ENCODE data around the gene FGD2. TPM values are rescaled to one million over a fixed set of nuclear protein-coding genes. Genes with fewer than 3 reads are reported as not detected.
A peak's percentile ranks its signal among the peaks of the same experiment; 100 is the strongest.

The FGD2 gene
- total RNA-seq, 2 experiments from 2014 or later: 0.25 to 0.48 TPM

DNA sequence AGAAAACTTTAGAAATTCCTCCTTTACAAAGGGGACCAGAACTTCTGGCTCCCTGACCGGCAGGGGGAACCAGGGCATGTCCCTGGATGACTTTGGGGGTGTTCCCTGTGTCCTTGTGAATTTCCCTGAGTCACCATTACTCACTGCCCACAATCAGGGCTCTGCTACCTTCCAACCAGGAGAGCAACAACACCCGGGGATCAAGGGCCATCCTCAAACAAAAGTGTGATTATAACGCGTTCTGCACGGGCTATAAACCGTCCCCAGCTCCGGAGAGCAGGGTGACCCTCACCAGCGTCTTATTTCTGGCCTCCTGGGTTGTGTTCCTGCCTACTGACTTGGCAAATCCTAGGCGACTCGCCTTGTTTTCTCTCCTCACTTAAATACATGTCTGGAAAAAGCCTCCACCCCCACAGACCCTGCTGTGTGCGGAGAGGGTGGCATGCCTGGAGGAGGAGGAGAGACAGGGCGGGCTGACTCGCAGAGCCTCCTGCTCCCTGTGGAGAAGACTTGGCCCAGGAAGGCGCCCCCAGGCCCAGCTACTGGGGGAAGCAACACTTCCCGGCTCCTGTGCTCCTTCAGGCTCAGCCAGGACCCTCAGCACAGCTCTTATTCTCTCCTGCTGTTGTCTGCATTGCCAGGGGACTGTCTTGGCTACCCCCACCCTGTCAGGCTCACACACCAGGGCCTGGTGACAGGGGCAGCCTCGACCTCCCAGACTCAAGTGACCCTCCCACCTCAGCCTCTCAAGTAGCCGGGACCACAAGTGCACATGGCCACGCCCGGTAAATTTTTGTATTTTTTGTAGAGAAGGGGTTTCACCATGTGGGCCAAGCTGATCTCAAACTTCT is 54.1 kb downstream of the FGD2 start:
- peak; percentile 43 for DNase-seq
- Mint-ChIP-seq H3K36me3 (ENCODE audit: low read depth) (no peaks in the 10 kb centered on the region), H3K27me3 (ENCODE audit: low read depth) (no peaks in the 10 kb centered on the region), H3K4me1 (ENCODE audit: low read depth) (peaks cover 3% of the 10 kb centered on the region), H3K9me3 (no peaks in the 10 kb centered on the region), H3K4me3 (no peak overlapping the region), H3K27ac (no peak overlapping the region)
- CTCF ChIA-PET: interaction anchor here (1.1 to 2.0 kb wide), 2 partner anchors 31 to 151 kb away, joined by 4 to 5 read pairs; no protein-coding TSS in a partner anchor
- intact Hi-C loops (cut with micrococcal nuclease): no loop called here

DNA sequence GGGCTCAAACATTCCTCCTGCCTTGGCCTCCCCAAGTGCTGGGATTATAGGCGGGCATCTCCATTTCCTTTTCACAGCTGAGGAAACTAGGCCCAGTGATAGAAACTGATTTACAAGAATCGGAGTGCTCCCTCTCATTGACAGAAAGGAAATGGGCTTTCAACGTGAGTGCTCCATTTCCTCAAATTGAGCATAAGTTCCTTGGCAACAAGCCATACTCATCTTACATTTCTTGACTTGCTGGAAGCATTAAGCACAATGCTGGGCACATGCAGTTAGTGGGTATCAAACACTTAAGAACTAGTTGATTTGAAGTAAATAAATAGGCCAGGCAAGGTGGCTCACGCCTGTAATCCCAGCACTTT is 54.7 kb downstream of the FGD2 start:
- no peaks in the 10 kb centered on the region for H3K9me3 Mint-ChIP-seq
- no peak for DNase-seq
- H3K27me3 Mint-ChIP-seq (ENCODE audit: low read depth): no peaks in the 10 kb centered on the region
- intact Hi-C loops (cut with micrococcal nuclease): no loop called here
- CTCF ChIA-PET: interaction anchor here (1.3 kb wide), 1 partner anchor 9 kb away, joined by 4 read pairs; no protein-coding TSS in a partner anchor
- H3K36me3 Mint-ChIP-seq (ENCODE audit: low read depth): no peaks in the 10 kb centered on the region
- H3K27ac Mint-ChIP-seq: no peak overlapping the region
- H3K4me3 Mint-ChIP-seq: no peak overlapping the region
- H3K4me1 Mint-ChIP-seq (ENCODE audit: low read depth): peaks cover 3% of the 10 kb centered on the region

DNA sequence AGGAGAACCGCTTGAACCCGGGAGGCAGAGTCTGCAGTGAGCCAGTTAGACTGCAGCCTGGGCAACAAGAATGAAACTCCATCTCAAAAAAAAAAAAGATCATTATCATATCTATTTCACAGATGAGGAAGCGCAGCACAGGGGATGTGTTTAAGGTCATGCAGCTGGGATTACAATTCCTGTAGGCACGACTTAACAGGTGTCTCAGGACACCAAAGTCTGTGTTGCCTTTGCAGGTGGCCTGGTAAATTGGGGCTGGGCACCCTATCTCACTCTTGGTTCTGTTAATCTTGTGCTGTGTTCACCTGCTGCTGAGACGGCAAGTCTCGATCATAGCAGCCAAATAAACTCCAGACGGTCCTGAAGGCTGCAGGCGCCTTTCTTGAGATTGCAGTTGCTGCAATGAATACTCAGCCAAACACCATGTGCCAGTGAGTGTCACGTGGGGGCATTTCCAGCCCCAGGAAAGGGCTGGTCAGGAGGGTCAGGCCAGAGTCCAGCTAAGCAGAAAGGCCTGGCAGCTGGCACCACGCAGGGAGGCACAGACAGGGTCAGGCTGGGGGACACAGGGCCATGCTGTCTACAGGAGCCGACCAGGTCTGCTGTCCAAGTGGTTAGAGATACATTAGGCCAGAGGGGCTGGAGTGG is 55.8 kb downstream of the FGD2 start:
- intact Hi-C loops (cut with micrococcal nuclease): no loop called here
- Mint-ChIP-seq H3K9me3 (no peaks in the 10 kb centered on the region), H3K4me3 (no peak overlapping the region), H3K36me3 (ENCODE audit: low read depth) (no peaks in the 10 kb centered on the region), H3K27me3 (ENCODE audit: low read depth) (no peaks in the 10 kb centered on the region), H3K27ac (no peak overlapping the region), H3K4me1 (ENCODE audit: low read depth) (peaks cover 3% of the 10 kb centered on the region)
- DNase-seq: no peak
- CTCF ChIA-PET: interaction anchor here (1.3 kb wide), 1 partner anchor 10 kb away, joined by 4 read pairs; no protein-coding TSS in a partner anchor

- Mint-ChIP-seq H3K9me3 (no peaks in the 10 kb centered on the region), H3K4me1 (ENCODE audit: low read depth) (peaks cover 3% of the 10 kb centered on the region), H3K27me3 (ENCODE audit: low read depth) (no peaks in the 10 kb centered on the region), H3K4me3 (no peak overlapping the region), H3K36me3 (ENCODE audit: low read depth) (no peaks in the 10 kb centered on the region), H3K27ac (no peak overlapping the region)
- DNase-seq: no peak
- intact Hi-C loops (cut with micrococcal nuclease): no loop called here
- CTCF ChIA-PET: no interaction called here
Observed at GRCh38 chr6:37062424-37062823, 57.0 kb downstream of the FGD2 start.

- no peaks in the 10 kb centered on the region for H3K27me3 Mint-ChIP-seq (ENCODE audit: low read depth)
- H3K4me3 Mint-ChIP-seq: no peak overlapping the region
- CTCF ChIA-PET: interaction anchor here (1.6 kb wide), 1 partner anchor 18 kb away, joined by 9 read pairs; no protein-coding TSS in a partner anchor
- intact Hi-C loops (cut with micrococcal nuclease): no loop called here
- DNase-seq: no peak
- peaks cover 4% of the 10 kb centered on the region for H3K9me3 Mint-ChIP-seq
- H3K36me3 Mint-ChIP-seq (ENCODE audit: low read depth): no peaks in the 10 kb centered on the region
- no peak overlapping the region for H3K27ac Mint-ChIP-seq
- peaks cover 15% of the 10 kb centered on the region for H3K4me1 Mint-ChIP-seq (ENCODE audit: low read depth)
Observed at GRCh38 chr6:37068356-37069270, 63.2 kb downstream of the FGD2 start.

DNA sequence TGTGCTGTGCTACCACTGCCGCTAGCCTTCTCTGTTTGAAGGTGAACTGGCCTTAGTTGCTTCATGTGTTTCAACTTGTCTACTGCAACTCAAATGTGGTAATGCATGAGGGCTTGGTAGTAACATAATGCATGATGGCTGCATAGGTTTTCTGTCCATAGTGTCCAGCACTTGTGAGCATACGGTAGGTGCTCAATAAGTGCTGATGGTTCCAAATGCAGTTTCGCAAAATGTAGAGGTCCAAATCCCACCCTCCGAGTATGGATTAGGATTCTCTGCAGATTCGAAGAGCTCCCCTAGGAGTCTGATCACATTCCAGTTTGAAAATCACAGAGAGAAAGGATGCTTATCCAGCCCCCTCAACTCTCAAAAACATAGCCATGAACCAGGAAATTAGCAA is 64.2 kb downstream of the FGD2 start:
- Mint-ChIP-seq H3K4me3 (no peak overlapping the region), H3K27me3 (ENCODE audit: low read depth) (no peaks in the 10 kb centered on the region), H3K4me1 (ENCODE audit: low read depth) (peaks cover 15% of the 10 kb centered on the region), H3K9me3 (peaks cover 4% of the 10 kb centered on the region), H3K36me3 (ENCODE audit: low read depth) (no peaks in the 10 kb centered on the region), H3K27ac (no peak overlapping the region)
- DNase-seq: no peak
- intact Hi-C loops (cut with micrococcal nuclease): no loop called here
- CTCF ChIA-PET: no interaction called here

- H3K9me3 Mint-ChIP-seq: peaks cover 4% of the 10 kb centered on the region
- no peak for DNase-seq
- intact Hi-C loops (cut with micrococcal nuclease): no loop called here
Observed at GRCh38 chr6:37072526-37072925, 67.1 kb downstream of the FGD2 start.

DNA sequence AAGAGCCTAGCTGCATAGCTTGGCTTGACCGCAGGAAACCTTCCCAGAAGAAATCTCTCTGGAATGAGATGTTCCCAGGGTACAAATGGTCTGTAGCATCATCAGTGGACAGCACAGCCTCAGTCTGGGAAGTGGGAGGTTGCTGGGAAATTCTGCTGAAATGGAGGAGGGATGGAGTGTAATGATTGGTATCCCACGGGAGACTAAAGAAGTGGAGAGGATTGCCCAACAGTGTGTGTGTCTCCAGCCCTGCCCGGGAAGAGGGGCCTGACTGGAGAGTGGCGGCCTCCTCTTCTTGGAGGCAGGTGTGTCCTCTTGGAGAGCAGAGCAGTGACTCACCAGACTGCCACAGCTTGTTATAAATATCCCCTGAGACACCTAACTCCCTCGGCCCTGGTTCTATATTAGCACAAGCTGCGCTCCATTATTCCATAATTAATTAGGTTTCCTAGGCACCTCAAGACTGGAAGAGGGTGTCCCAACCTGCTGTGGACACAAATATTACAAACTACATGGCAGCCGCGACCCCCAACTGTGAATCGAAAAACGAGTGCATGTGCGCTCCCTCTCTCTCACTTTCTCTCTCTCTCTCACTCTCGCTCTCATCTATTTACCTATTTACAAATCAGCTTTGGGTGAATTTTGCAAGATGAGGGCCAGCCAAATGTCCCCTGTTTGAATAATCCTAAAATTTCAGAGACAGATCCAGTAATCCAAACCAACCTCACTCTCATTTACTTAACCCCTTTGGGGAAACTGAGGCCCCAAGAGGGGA is 68.8 kb downstream of the FGD2 start:
- Mint-ChIP-seq H3K4me1 (ENCODE audit: low read depth) (peaks cover 15% of the 10 kb centered on the region), H3K4me3 (no peak overlapping the region), H3K9me3 (peaks cover 4% of the 10 kb centered on the region), H3K36me3 (ENCODE audit: low read depth) (no peaks in the 10 kb centered on the region), H3K27ac (no peak overlapping the region), H3K27me3 (ENCODE audit: low read depth) (no peaks in the 10 kb centered on the region)
- no peak for DNase-seq
- CTCF ChIA-PET: no interaction called here
- intact Hi-C loops (cut with micrococcal nuclease): no loop called here

More at GRCh38 chr6:37072526-37072925, 67.1 kb downstream of the FGD2 start:
- peaks cover 15% of the 10 kb centered on the region for H3K4me1 Mint-ChIP-seq (ENCODE audit: low read depth)
- CTCF ChIA-PET: interaction anchor here (0.7 to 1.0 kb wide), 2 partner anchors 21 to 23 kb away, joined by 3 read pairs; no protein-coding TSS in a partner anchor
- no peak overlapping the region for H3K27ac Mint-ChIP-seq
- H3K4me3 Mint-ChIP-seq: no peak overlapping the region
- H3K36me3 Mint-ChIP-seq (ENCODE audit: low read depth): no peaks in the 10 kb centered on the region
- H3K27me3 Mint-ChIP-seq (ENCODE audit: low read depth): no peaks in the 10 kb centered on the region

GRCh38 chr6:37077191-37077904 is 71.9 kb downstream of the FGD2 start:
- Mint-ChIP-seq H3K27me3 (ENCODE audit: low read depth) (no peaks in the 10 kb centered on the region), H3K9me3 (peaks cover 4% of the 10 kb centered on the region), H3K36me3 (ENCODE audit: low read depth) (no peaks in the 10 kb centered on the region), H3K27ac (no peak overlapping the region), H3K4me1 (ENCODE audit: low read depth) (peaks cover 4% of the 10 kb centered on the region), H3K4me3 (no peak overlapping the region)
- no peak for DNase-seq
- CTCF ChIA-PET: no interaction called here
- intact Hi-C loops (cut with micrococcal nuclease): no loop called here

DNA sequence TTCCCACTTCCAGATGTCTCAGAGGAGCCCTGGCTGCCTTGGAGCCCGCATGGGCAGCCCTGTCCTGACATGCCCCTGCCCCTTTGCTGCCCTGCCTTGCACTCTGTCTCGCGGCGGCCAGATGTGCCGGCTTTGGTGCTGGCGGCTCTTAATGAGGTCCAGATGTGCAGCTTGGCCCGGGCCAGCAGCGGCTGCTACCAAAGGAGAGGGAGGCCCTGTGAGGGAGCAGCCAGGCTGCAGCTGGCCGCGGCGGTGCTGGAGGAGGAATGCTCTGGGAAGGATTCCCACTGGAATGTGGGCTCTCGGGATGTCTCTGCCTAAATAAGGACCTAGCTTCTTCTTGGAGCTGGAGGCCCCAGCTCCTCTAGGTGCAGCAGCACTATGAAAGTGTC is 72.4 kb downstream of the FGD2 start:
- Mint-ChIP-seq H3K27ac (no peak overlapping the region), H3K9me3 (peaks cover 4% of the 10 kb centered on the region), H3K36me3 (ENCODE audit: low read depth) (no peaks in the 10 kb centered on the region), H3K4me1 (ENCODE audit: low read depth) (no peaks in the 10 kb centered on the region), H3K27me3 (ENCODE audit: low read depth) (no peaks in the 10 kb centered on the region), H3K4me3 (no peak overlapping the region)
- no peak for DNase-seq
- CTCF ChIA-PET: no interaction called here
- intact Hi-C loops (cut with micrococcal nuclease): no loop called here
